GM18909 (cell line): ENCODE measurements around the gene PPL.

Experiments used
- ATAC-seq: cut with Tn5 transposase; IDR thresholded peaks from one replicate; pipeline ENCODE4 v1.9.1; 2021; ENCODE audit warnings: mild to moderate bottlenecking; ENCODE audit not compliant: unreplicated experiment, poor library complexity

PPL gene

GRCh38 chr16:4839942-4840341, 97.0 kb downstream of the PPL start:
- no peak for ATAC-seq

DNA sequence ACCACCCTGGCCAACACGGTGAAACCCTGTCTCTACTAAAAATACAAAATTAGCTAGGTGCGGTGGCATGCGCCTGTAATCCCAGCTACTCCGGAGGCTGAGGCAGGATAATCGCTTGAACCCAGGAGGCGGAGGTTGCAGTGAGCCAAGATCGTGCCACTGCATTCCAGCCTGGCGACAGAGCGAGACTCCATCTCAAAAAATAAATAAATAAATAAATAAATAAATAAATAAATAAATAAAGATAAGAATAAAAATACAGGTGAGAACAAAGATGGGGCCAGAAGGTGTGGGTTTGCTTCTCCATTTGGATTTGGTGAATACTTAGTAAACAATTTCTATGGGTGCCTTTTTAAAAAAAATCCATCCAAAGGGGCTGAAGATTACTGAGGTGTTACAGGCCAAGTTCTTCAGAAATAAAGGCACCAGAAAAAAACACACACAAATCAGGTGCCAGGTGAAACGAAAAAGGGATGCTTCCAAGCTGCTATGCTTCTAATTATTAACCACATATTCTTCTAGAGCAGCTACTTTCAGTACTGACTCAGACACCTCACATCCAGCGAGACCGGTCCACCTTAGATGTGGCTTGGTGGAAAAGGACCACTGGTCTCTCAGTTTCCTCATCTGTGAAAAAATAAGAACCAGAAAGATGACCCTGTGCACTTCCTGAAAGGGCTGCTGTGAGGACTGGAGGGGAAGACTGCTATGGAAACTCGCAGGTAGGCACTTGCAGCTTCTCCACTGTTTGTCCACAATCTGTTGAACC, 99.0 kb downstream of the PPL start:
- ATAC-seq = no peak

- ATAC-seq = no peak
Measured at GRCh38 chr16:4836727-4837126, 100.2 kb downstream of the PPL start.

DNA sequence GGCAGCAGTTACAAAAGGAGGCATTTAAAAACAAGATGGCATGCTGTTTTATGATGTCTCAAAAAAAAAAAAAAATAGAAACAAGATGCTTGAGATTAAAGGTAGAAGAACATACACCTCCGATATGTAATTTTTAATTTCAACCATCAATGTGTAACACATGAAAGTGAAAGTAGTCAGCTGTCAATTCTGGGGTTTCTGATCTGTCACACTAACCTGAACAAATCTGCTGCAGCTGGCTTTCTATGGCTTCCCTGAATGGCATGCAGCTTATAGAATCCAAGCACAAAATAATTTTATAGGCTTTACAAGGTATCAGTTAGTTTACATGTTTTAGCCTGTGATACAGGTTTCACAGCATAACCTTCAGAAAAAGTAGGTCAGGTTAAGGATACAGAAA, 103.4 kb downstream of the PPL start:
- no peak for ATAC-seq

- ATAC-seq = no peak
Measured at GRCh38 chr16:4832698-4833343, 104.1 kb downstream of the PPL start.
